ENCODE measurements around the gene VAV2.

- TF ChIP-seq CTCF (IDR thresholded peaks at IDR 0.05) (no peak), POLR2A (IDR thresholded peaks at IDR 0.05) (no peak)
Observed at GRCh38 chr9:133780962-133781827, 210.9 kb downstream of the VAV2 start.

Data from adrenal gland (tissue), 5 donors.